ENCODE data around the gene MRS2.

Gene MRS2

DNA sequence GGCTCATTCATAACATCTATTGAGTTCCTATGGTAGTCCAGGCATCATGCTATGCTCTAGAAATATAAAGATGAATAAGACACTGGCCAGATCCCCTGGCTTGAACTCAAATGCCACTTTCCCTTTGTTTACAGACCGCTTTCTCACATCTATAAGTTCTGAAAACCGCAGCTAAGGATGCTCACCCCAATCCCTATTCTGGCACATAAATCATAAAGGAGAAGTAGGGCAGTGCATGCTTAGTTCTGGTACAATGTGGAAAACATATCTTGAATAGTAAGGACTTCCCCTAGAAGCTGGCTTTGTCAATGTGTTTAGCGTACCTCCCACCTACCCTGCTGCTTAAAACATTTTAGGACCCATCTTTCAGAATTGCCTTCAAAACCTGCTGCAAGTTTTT, 26.4 kb downstream of the MRS2 start:
- Histone ChIP-seq H3K4me3 (replicated peaks; ENCODE audit: insufficient read depth, low read length) (no peak overlapping the region), H3K27me3 (ENCODE audit: insufficient read depth, poor library complexity, severe bottlenecking) (no peaks in the 10 kb centered on the region), H3K27ac (replicated peaks) (no peak overlapping the region)
- TF ChIP-seq, protein P1, sequence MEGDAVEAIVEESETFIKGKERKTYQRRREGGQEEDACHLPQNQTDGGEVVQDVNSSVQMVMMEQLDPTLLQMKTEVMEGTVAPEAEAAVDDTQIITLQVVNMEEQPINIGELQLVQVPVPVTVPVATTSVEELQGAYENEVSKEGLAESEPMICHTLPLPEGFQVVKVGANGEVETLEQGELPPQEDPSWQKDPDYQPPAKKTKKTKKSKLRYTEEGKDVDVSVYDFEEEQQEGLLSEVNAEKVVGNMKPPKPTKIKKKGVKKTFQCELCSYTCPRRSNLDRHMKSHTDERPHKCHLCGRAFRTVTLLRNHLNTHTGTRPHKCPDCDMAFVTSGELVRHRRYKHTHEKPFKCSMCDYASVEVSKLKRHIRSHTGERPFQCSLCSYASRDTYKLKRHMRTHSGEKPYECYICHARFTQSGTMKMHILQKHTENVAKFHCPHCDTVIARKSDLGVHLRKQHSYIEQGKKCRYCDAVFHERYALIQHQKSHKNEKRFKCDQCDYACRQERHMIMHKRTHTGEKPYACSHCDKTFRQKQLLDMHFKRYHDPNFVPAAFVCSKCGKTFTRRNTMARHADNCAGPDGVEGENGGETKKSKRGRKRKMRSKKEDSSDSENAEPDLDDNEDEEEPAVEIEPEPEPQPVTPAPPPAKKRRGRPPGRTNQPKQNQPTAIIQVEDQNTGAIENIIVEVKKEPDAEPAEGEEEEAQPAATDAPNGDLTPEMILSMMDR (IDR thresholded peaks at IDR 0.05; ENCODE audit: insufficient read depth, low read length), result no peak
- TF ChIP-seq, protein P2, sequence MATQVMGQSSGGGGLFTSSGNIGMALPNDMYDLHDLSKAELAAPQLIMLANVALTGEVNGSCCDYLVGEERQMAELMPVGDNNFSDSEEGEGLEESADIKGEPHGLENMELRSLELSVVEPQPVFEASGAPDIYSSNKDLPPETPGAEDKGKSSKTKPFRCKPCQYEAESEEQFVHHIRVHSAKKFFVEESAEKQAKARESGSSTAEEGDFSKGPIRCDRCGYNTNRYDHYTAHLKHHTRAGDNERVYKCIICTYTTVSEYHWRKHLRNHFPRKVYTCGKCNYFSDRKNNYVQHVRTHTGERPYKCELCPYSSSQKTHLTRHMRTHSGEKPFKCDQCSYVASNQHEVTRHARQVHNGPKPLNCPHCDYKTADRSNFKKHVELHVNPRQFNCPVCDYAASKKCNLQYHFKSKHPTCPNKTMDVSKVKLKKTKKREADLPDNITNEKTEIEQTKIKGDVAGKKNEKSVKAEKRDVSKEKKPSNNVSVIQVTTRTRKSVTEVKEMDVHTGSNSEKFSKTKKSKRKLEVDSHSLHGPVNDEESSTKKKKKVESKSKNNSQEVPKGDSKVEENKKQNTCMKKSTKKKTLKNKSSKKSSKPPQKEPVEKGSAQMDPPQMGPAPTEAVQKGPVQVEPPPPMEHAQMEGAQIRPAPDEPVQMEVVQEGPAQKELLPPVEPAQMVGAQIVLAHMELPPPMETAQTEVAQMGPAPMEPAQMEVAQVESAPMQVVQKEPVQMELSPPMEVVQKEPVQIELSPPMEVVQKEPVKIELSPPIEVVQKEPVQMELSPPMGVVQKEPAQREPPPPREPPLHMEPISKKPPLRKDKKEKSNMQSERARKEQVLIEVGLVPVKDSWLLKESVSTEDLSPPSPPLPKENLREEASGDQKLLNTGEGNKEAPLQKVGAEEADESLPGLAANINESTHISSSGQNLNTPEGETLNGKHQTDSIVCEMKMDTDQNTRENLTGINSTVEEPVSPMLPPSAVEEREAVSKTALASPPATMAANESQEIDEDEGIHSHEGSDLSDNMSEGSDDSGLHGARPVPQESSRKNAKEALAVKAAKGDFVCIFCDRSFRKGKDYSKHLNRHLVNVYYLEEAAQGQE (IDR thresholded peaks at IDR 0.05; ENCODE audit: insufficient replicate concordance, low read depth), result no peak
- TF ChIP-seq SPI1 (IDR thresholded peaks at IDR 0.05; ENCODE audit: borderline replicate concordance, low read depth) (no peak), GABPA (IDR thresholded peaks at IDR 0.05; ENCODE audit: low read depth) (no peak), POLR2AphosphoS5 (IDR thresholded peaks at IDR 0.05; ENCODE audit: low read depth) (no peak)
- DNase-seq (ENCODE audit: low read depth in 1 of 2, low spot score in 1 of 2), result no peak

DNA sequence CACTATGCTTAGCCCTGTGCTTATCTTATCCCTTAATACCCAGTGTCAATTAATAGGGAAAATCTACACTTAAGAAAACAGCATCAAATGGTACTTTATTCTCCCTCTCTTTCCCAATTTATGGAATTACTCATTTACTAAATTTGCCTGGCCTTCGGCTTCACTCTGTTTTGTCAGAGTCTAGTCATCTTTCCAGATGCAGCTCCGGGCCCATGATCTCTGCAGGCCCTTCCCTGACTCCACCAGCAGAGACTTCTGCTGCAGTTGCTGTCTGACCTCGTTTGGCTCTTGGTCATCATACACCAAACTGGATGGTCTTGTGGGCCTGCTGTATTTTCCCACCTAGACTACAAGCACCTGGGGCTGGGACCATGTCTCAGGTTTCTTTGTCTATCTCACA, 27.4 kb downstream of the MRS2 start:
- DNase-seq (ENCODE audit: low read depth in 1 of 2, low spot score in 1 of 2), result no peak
- Histone ChIP-seq H3K4me3 (replicated peaks; ENCODE audit: insufficient read depth, low read length) (no peak overlapping the region), H3K27me3 (ENCODE audit: insufficient read depth, poor library complexity, severe bottlenecking) (no peaks in the 10 kb centered on the region), H3K27ac (replicated peaks) (no peak overlapping the region)
- TF ChIP-seq, protein P1 (IDR thresholded peaks at IDR 0.05; ENCODE audit: insufficient read depth, low read length), result no peak
- TF ChIP-seq GABPA (IDR thresholded peaks at IDR 0.05; ENCODE audit: low read depth) (no peak), SPI1 (IDR thresholded peaks at IDR 0.05; ENCODE audit: borderline replicate concordance, low read depth) (no peak), POLR2AphosphoS5 (IDR thresholded peaks at IDR 0.05; ENCODE audit: low read depth) (no peak)
- TF ChIP-seq, protein P2 (IDR thresholded peaks at IDR 0.05; ENCODE audit: insufficient replicate concordance, low read depth), result no peak

DNA sequence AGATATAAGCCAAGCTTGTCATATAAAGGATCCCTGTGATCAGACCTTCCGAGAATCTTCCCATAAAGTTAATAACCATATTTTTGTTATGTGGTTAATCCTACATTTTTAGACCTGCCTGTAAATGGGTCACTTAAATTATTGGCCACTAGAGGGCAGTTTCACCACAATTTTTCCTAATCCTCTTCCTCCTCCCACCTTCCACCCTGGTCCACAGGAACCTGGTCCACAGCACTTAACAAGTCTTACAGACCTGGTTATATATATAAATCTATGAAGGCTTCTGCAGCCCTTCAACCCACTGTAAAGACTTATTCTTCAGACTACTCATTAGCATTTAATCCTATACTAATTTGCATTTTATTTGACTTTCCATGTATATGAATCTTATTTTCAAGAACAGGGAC, 28.3 kb downstream of the MRS2 start:
- no peaks in the 10 kb centered on the region for H3K27me3 ChIP-seq (ENCODE audit: insufficient read depth, poor library complexity, severe bottlenecking)
- H3K4me3 ChIP-seq (replicated peaks; ENCODE audit: insufficient read depth, low read length), result no peak overlapping the region
- peak; percentile 25 to 45 for DNase-seq (ENCODE audit: low read depth in 1 of 2, low spot score in 1 of 2)
- TF ChIP-seq, protein P2 (IDR thresholded peaks at IDR 0.05; ENCODE audit: insufficient replicate concordance, low read depth), result no peak
- TF ChIP-seq, protein P1 (IDR thresholded peaks at IDR 0.05; ENCODE audit: insufficient read depth, low read length), result peak; percentile 70
- TF ChIP-seq GABPA (IDR thresholded peaks at IDR 0.05; ENCODE audit: low read depth), result no peak
- TF ChIP-seq POLR2AphosphoS5 (IDR thresholded peaks at IDR 0.05; ENCODE audit: low read depth), result no peak
- peak; percentile 26; the same call in 1 of the 2 replicates for TF ChIP-seq SPI1 (IDR thresholded peaks at IDR 0.05; ENCODE audit: borderline replicate concordance, low read depth)
- no peak overlapping the region for H3K27ac ChIP-seq (replicated peaks)
